Measurements from ENCODE around the gene MEAF6.
A peak's percentile ranks its signal among the peaks of the same experiment; 100 is the strongest.

Gene MEAF6

GRCh38 chr1:37473431-37474045 is 41.0 kb downstream of the MEAF6 start:
- ATAC-seq (ENCODE audit: low read depth) (no peak), DNase-seq (ENCODE audit: low spot score) (no peak)
- H3K4me3 ChIP-seq (ENCODE audit: severe bottlenecking), result peak overlapping the region; percentile 79
- peak overlapping the region; percentile 98 for H3K27ac ChIP-seq (ENCODE audit: poor library complexity, severe bottlenecking)
- no peaks in the 10 kb centered on the region for H3K27me3 ChIP-seq (ENCODE audit: insufficient read depth, poor library complexity, severe bottlenecking)
- H3K9me3 ChIP-seq (ENCODE audit: severe bottlenecking), result no peaks in the 10 kb centered on the region
- peaks cover 38% of the 10 kb centered on the region for H3K36me3 ChIP-seq (ENCODE audit: low read depth)
- peaks cover 26% of the 10 kb centered on the region for H3K4me1 ChIP-seq (ENCODE audit: insufficient read depth, poor library complexity, severe bottlenecking)
- peak; percentile 18 for TF ChIP-seq CTCF (IDR thresholded peaks at IDR 0.05; ENCODE audit: poor library complexity, severe bottlenecking)

- no peak for ATAC-seq (ENCODE audit: low read depth)
- TF ChIP-seq CTCF (IDR thresholded peaks at IDR 0.05; ENCODE audit: poor library complexity, severe bottlenecking), result no peak
- peak overlapping the region; percentile 79 for H3K4me3 ChIP-seq (ENCODE audit: severe bottlenecking)
- no peaks in the 10 kb centered on the region for H3K9me3 ChIP-seq (ENCODE audit: severe bottlenecking)
- peaks cover 24% of the 10 kb centered on the region for H3K4me1 ChIP-seq (ENCODE audit: insufficient read depth, poor library complexity, severe bottlenecking)
- no peak for DNase-seq (ENCODE audit: low spot score)
- H3K27ac ChIP-seq (ENCODE audit: poor library complexity, severe bottlenecking), result peak overlapping the region; percentile 98
- no peaks in the 10 kb centered on the region for H3K27me3 ChIP-seq (ENCODE audit: insufficient read depth, poor library complexity, severe bottlenecking)
- peaks cover 32% of the 10 kb centered on the region for H3K36me3 ChIP-seq (ENCODE audit: low read depth)
Observed at GRCh38 chr1:37472994-37473393, 41.6 kb downstream of the MEAF6 start.

GRCh38 chr1:37472281-37472680 is 42.3 kb downstream of the MEAF6 start:
- peaks cover 24% of the 10 kb centered on the region for H3K4me1 ChIP-seq (ENCODE audit: insufficient read depth, poor library complexity, severe bottlenecking)
- no peaks in the 10 kb centered on the region for H3K27me3 ChIP-seq (ENCODE audit: insufficient read depth, poor library complexity, severe bottlenecking)
- no peak for TF ChIP-seq CTCF (IDR thresholded peaks at IDR 0.05; ENCODE audit: poor library complexity, severe bottlenecking)
- no peak for DNase-seq (ENCODE audit: low spot score)
- no peaks in the 10 kb centered on the region for H3K9me3 ChIP-seq (ENCODE audit: severe bottlenecking)
- ATAC-seq (ENCODE audit: low read depth), result no peak
- peaks cover 25% of the 10 kb centered on the region for H3K36me3 ChIP-seq (ENCODE audit: low read depth)
- H3K27ac ChIP-seq (ENCODE audit: poor library complexity, severe bottlenecking), result peak overlapping the region; percentile 98
- H3K4me3 ChIP-seq (ENCODE audit: severe bottlenecking), result no peak overlapping the region

- DNase-seq (ENCODE audit: low spot score), result peak; percentile 88
- Histone ChIP-seq H3K4me1 (ENCODE audit: insufficient read depth, poor library complexity, severe bottlenecking) (peaks cover 24% of the 10 kb centered on the region), H3K9me3 (ENCODE audit: severe bottlenecking) (no peaks in the 10 kb centered on the region), H3K27me3 (ENCODE audit: insufficient read depth, poor library complexity, severe bottlenecking) (no peaks in the 10 kb centered on the region), H3K36me3 (ENCODE audit: low read depth) (peaks cover 18% of the 10 kb centered on the region), H3K27ac (ENCODE audit: poor library complexity, severe bottlenecking) (peak overlapping the region; percentile 98), H3K4me3 (ENCODE audit: severe bottlenecking) (no peak overlapping the region)
- peak; percentile 73 for ATAC-seq (ENCODE audit: low read depth)
- TF ChIP-seq CTCF (IDR thresholded peaks at IDR 0.05; ENCODE audit: poor library complexity, severe bottlenecking), result no peak
Observed at GRCh38 chr1:37471345-37472231, 43.0 kb downstream of the MEAF6 start.
